OCI-LY7 (cell line): ENCODE measurements around the gene PLCXD1.

ENCODE experiments used
- EZH2phosphoT487 ChIP-seq: fragments of 200-600 bp; sonication (generic); IDR thresholded peaks from 2 replicates; pipeline ENCODE4 v1.6.1; 2018; ENCODE audit warnings: low read depth, borderline replicate concordance, mild to moderate bottlenecking, mixed run types, antibody characterized with exemption, low read length, moderate library complexity, mixed read lengths
- TF ChIP-seq, protein P1 (sequence below): fragments of 200-600 bp; sonication (generic); conservative IDR thresholded peaks from 2 replicates; pipeline ENCODE4 v1.5.1; 2014; ENCODE audit warnings: mild to moderate bottlenecking, antibody characterized with exemption, low read length, moderate library complexity, mixed read lengths

DNA sequence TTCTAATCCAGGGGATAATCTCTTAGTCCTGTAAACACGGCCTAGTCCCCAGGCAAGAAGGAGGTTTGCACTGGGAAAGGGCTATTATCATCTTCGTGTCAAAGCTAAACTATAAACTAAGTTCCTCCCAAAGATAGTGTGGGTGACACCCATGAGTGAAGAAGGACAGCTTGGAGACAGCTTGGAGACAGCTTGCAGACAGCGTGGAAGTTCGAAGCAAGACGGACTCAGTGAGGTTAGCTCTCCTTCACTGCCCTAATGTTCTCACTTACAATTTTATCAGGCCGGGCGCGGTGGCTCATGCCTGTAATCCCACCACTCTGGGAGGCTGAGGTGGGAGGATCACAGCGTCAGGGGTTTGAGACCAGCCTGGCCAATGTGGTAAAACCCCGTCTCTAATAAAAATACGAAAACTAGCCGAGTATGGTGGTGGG is 19.2 kb upstream of the PLCXD1 start:
- TF ChIP-seq, protein P1, sequence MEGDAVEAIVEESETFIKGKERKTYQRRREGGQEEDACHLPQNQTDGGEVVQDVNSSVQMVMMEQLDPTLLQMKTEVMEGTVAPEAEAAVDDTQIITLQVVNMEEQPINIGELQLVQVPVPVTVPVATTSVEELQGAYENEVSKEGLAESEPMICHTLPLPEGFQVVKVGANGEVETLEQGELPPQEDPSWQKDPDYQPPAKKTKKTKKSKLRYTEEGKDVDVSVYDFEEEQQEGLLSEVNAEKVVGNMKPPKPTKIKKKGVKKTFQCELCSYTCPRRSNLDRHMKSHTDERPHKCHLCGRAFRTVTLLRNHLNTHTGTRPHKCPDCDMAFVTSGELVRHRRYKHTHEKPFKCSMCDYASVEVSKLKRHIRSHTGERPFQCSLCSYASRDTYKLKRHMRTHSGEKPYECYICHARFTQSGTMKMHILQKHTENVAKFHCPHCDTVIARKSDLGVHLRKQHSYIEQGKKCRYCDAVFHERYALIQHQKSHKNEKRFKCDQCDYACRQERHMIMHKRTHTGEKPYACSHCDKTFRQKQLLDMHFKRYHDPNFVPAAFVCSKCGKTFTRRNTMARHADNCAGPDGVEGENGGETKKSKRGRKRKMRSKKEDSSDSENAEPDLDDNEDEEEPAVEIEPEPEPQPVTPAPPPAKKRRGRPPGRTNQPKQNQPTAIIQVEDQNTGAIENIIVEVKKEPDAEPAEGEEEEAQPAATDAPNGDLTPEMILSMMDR = no peak
- no peak for TF ChIP-seq EZH2phosphoT487
